Uterus (tissue), 4 donors: ENCODE results near the gene TAF12. TPM values are rescaled to one million over a fixed set of nuclear protein-coding genes. Genes with fewer than 3 reads are reported as not detected.
"Not testable (repeated sequence)": the region's sequence is repeated elsewhere in the genome, so short reads cannot be mapped to it uniquely, and the experiment has no call there.

Experiments
- DNase-seq, 2 donors: peaks; one replicate each; pipeline ENCODE4 v3.0.0-alpha.2; 2019 to 2020
- H3K27ac ChIP-seq, 2 donors: fragments of 200-600 bp; sonication (generic); 1 replicate in 1 of 2; 2 replicates in 1 of 2; pipeline ENCODE4 v1.5.1; 2016 to 2018
- H3K27me3 ChIP-seq, 2 donors: fragments of 200-600 bp; sonication (generic); one replicate each; pipeline ENCODE4 v1.5.1; 2018 to 2019; ENCODE audit warnings: control low read depth in 1 of 2
- H3K36me3 ChIP-seq, 2 donors: fragments of 200-600 bp; sonication (generic); one replicate each; pipeline ENCODE4 v1.5.1; 2019; ENCODE audit warnings: control low read depth in 1 of 2
- H3K4me1 ChIP-seq, 2 donors: fragments of 200-600 bp; sonication (generic); one replicate each; pipeline ENCODE4 v1.5.1; 2018 to 2019; ENCODE audit warnings: control low read depth in 1 of 2
- H3K4me3 ChIP-seq, 2 donors: fragments of 200-600 bp; sonication (generic); 1 replicate in 1 of 2; 2 replicates in 1 of 2; pipeline ENCODE4 v1.5.1; 2018 to 2019; ENCODE audit warnings: mild to moderate bottlenecking in 1 of 2
- H3K9me3 ChIP-seq, 2 donors: fragments of 200-600 bp; sonication (generic); one replicate each; pipeline ENCODE4 v1.5.1; 2019; ENCODE audit warnings: control low read depth in 1 of 2
- CTCF ChIP-seq, 4 experiments: fragments of 200-600 bp in 2 of 4; fragments of 450-650 bp in 2 of 4; sonication (generic) in 2 of 4; IDR thresholded peaks; one replicate each; pipeline ENCODE4 v1.5.1; 2016 to 2019; ENCODE audit warnings: antibody characterized with exemption in 4 of 4, mild to moderate bottlenecking in 2 of 4, moderate library complexity in 1 of 4
- POLR2A ChIP-seq, 2 donors: fragments of 450-650 bp; IDR thresholded peaks; one replicate each; pipeline ENCODE4 v1.6.1; 2016; ENCODE audit warnings: antibody characterized with exemption in 2 of 2, mild to moderate bottlenecking in 1 of 2, moderate library complexity in 1 of 2
- intact Hi-C: fragments of 100-400 bp; cut with DNase I; formaldehyde crosslinking; loops from one replicate; pipeline ENCODE4 v1.15.1; 2023; ENCODE audit warnings: low total_unique reads
- total RNA-seq, 4 donors: library from RNA; depleted of rRNA in 3 of 4; stranded (reverse); fragments of >200 nt in 3 of 4; gene quantifications; one replicate each; pipeline versions ENCODE4 v1.1.0 to v1.2.4, GENCODE V29; 2014 to 2023
- donor health status: DM: yes; HTN: yes; CAD: no.

Gene TAF12
- total RNA-seq, 4 donors from 2014 or later: 5.3 to 24.4 (median 13.7) TPM

GRCh38 chr1:28606771-28607170 lies 36.1 kb downstream of the TAF12 start:
- TF ChIP-seq CTCF (IDR thresholded peaks at IDR 0.05) (no peak), POLR2A (IDR thresholded peaks at IDR 0.05) (no peak)
- H3K4me3 ChIP-seq: no peak overlapping the region
- H3K4me1 ChIP-seq: no peaks in the 10 kb centered on the region
- no peak for DNase-seq
- H3K27ac ChIP-seq: no peak overlapping the region
- no peaks in the 10 kb centered on the region for H3K36me3 ChIP-seq
- no peaks in the 10 kb centered on the region for H3K9me3 ChIP-seq
- intact Hi-C loops: no loop called here
- H3K27me3 ChIP-seq: no peaks in the 10 kb centered on the region

GRCh38 chr1:28604962-28605361 lies 37.9 kb downstream of the TAF12 start:
- Histone ChIP-seq H3K9me3 (no peaks in the 10 kb centered on the region), H3K36me3 (no peaks in the 10 kb centered on the region), H3K4me1 (no peaks in the 10 kb centered on the region), H3K27ac (no peak overlapping the region), H3K27me3 (no peaks in the 10 kb centered on the region), H3K4me3 (no peak overlapping the region)
- no peak for DNase-seq
- TF ChIP-seq POLR2A (IDR thresholded peaks at IDR 0.05): no peak
- TF ChIP-seq CTCF (IDR thresholded peaks at IDR 0.05): no peak
- intact Hi-C loops: loop anchor here (5.0 kb wide), 1 partner anchor 88 kb away; no protein-coding TSS in a partner anchor

GRCh38 chr1:28604411-28604810 lies 38.5 kb downstream of the TAF12 start:
- H3K36me3 ChIP-seq: no peaks in the 10 kb centered on the region

GRCh38 chr1:28602536-28603439 lies 40.1 kb downstream of the TAF12 start:
- Histone ChIP-seq H3K36me3 (no peaks in the 10 kb centered on the region), H3K9me3 (no peaks in the 10 kb centered on the region), H3K4me3 (no peak overlapping the region), H3K27me3 (no peaks in the 10 kb centered on the region), H3K27ac (peak overlapping the region in 1 of 2 donors; percentile 39), H3K4me1 (no peaks in the 10 kb centered on the region)
- peak; percentile 61 to 85 (median 72) for TF ChIP-seq CTCF (IDR thresholded peaks at IDR 0.05)
- no peak for TF ChIP-seq POLR2A (IDR thresholded peaks at IDR 0.05)
- peak; percentile 54 to 74 for DNase-seq
- intact Hi-C loops: loop anchor here (5.0 kb wide), 1 partner anchor 85 kb away; no protein-coding TSS in a partner anchor

More at GRCh38 chr1:28604411-28604810, 38.5 kb downstream of the TAF12 start:
- Histone ChIP-seq H3K4me3 (no peak overlapping the region), H3K27me3 (no peaks in the 10 kb centered on the region), H3K4me1 (no peaks in the 10 kb centered on the region), H3K27ac (no peak overlapping the region), H3K9me3 (no peaks in the 10 kb centered on the region)
- no peak for DNase-seq
- TF ChIP-seq POLR2A (IDR thresholded peaks at IDR 0.05): no peak
- no peak for TF ChIP-seq CTCF (IDR thresholded peaks at IDR 0.05)
- intact Hi-C loops: loop anchor here (5.0 kb wide), 1 partner anchor 87 kb away; no protein-coding TSS in a partner anchor

GRCh38 chr1:28601696-28602095 lies 41.2 kb downstream of the TAF12 start:
- no peak for DNase-seq
- H3K4me3 ChIP-seq: no peak overlapping the region
- TF ChIP-seq CTCF (IDR thresholded peaks at IDR 0.05) (no peak), POLR2A (IDR thresholded peaks at IDR 0.05) (no peak)
- H3K27ac ChIP-seq: peak overlapping the region; percentile 4 to 39
- no peaks in the 10 kb centered on the region for H3K27me3 ChIP-seq
- no peaks in the 10 kb centered on the region for H3K36me3 ChIP-seq
- intact Hi-C loops: loop anchor here (5.0 kb wide), 1 partner anchor 84 kb away; no protein-coding TSS in a partner anchor
- H3K4me1 ChIP-seq: no peaks in the 10 kb centered on the region
- no peaks in the 10 kb centered on the region for H3K9me3 ChIP-seq

- H3K9me3 ChIP-seq, H3K4me1 ChIP-seq, H3K4me3 ChIP-seq, intact Hi-C loops, DNase-seq, H3K36me3 ChIP-seq, H3K27me3 ChIP-seq, H3K27ac ChIP-seq: not testable (repeated sequence)
These were observed 46.6 kb downstream of the TAF12 start for GRCh38 chr1:28596276-28596675.
